Neural progenitor cell (in vitro differentiated cells): ENCODE measurements around the gene ATAD3B.

Source experiments
- EZH2 ChIP-seq: fragments of 200-600 bp; sonication (generic); IDR thresholded peaks from 2 replicates; pipeline ENCODE4 v1.6.1; 2017; ENCODE audit warnings: antibody characterized with exemption, mild to moderate bottlenecking, moderate library complexity
- EZH2phosphoT487 ChIP-seq: fragments of 200-600 bp; sonication (generic); IDR thresholded peaks from 2 replicates; pipeline ENCODE4 v1.6.1; 2017; ENCODE audit warnings: antibody characterized with exemption
- TF ChIP-seq, protein P1 (sequence below): fragments of 200-600 bp; sonication (generic); IDR thresholded peaks from 2 replicates; pipeline ENCODE4 v1.5.1; 2017; ENCODE audit warnings: antibody characterized with exemption, mild to moderate bottlenecking

DNA sequence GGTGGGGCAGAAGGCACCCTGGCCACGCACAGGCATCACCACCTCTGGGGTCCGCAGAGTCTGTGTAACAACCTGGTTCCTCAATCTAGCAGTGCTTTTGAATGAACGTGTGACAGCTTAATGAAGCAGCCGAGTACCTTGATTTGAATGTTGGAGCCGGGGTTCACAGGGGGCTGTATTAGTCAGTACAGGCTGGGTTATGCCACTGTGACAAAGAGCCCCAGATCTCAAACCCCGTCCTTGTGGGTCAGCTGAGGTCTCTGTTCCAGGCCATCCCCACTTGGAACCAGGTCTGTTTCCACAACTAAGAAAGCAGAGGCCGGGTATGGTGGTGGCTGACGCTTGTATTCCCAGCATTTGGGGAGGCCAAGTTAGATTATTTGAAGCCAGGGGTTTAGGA, 58.4 kb downstream of the ATAD3B start:
- TF ChIP-seq, protein P1, sequence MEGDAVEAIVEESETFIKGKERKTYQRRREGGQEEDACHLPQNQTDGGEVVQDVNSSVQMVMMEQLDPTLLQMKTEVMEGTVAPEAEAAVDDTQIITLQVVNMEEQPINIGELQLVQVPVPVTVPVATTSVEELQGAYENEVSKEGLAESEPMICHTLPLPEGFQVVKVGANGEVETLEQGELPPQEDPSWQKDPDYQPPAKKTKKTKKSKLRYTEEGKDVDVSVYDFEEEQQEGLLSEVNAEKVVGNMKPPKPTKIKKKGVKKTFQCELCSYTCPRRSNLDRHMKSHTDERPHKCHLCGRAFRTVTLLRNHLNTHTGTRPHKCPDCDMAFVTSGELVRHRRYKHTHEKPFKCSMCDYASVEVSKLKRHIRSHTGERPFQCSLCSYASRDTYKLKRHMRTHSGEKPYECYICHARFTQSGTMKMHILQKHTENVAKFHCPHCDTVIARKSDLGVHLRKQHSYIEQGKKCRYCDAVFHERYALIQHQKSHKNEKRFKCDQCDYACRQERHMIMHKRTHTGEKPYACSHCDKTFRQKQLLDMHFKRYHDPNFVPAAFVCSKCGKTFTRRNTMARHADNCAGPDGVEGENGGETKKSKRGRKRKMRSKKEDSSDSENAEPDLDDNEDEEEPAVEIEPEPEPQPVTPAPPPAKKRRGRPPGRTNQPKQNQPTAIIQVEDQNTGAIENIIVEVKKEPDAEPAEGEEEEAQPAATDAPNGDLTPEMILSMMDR: no peak
- TF ChIP-seq EZH2phosphoT487: no peak
- TF ChIP-seq EZH2: no peak
